Stomach (tissue), 9 donors: Measurements from ENCODE around the gene PARD3. TPM values are rescaled to one million over a fixed set of nuclear protein-coding genes. Genes with fewer than 3 reads are reported as not detected.

Experiments used
- DNase-seq, 2 donors: peaks; one replicate each; pipeline versions ENCODE4 v3.0.0 to v3.0.0-alpha.2; 2013 to 2019
- H3K27ac ChIP-seq, 5 donors: fragments of 200-600 bp in 4 of 5; sonication (generic) in 4 of 5; one replicate each; pipeline ENCODE4 v1.5.1; 2013 to 2019; ENCODE audit warnings: mild to moderate bottlenecking in 1 of 5, moderate library complexity in 1 of 5
- H3K27me3 ChIP-seq, 3 donors: fragments of 200-600 bp; sonication (generic); one replicate each; pipeline ENCODE4 v1.5.1; 2017 to 2019; ENCODE audit warnings: mixed run types in 1 of 3
- H3K36me3 ChIP-seq, 4 donors: fragments of 200-600 bp; sonication (generic); 1 replicate in 3 of 4; 2 replicates in 1 of 4; pipeline ENCODE4 v1.5.1; 2016 to 2019
- H3K4me1 ChIP-seq, 4 donors: fragments of 200-600 bp; sonication (generic); one replicate each; pipeline ENCODE4 v1.5.1; 2016 to 2019
- H3K4me3 ChIP-seq, 4 donors: fragments of 200-600 bp; sonication (generic) in 3 of 4; one replicate each; pipeline ENCODE4 v1.5.1; 2016 to 2019; ENCODE audit warnings: mild to moderate bottlenecking in 1 of 4
- H3K9me3 ChIP-seq, 4 donors: fragments of 200-600 bp; sonication (generic); one replicate each; pipeline ENCODE4 v1.5.1; 2016 to 2019
- EP300 ChIP-seq: sonication (generic); formaldehyde crosslinking; IDR thresholded peaks from one replicate; pipeline ENCODE4 v1.6.1; 2017; ENCODE audit warnings: antibody characterized with exemption
- POLR2A ChIP-seq, 4 donors: fragments of 450-650 bp; IDR thresholded peaks; one replicate each; pipeline ENCODE4 v1.6.1; 2016; ENCODE audit warnings: antibody characterized with exemption in 4 of 4, control low read depth in 2 of 4, mild to moderate bottlenecking in 1 of 4, moderate library complexity in 1 of 4
- POLR2AphosphoS5 ChIP-seq, 3 donors: sonication (generic); formaldehyde crosslinking; IDR thresholded peaks; one replicate each; pipeline ENCODE4 v1.6.1; 2016; ENCODE audit warnings: antibody characterized with exemption in 3 of 3
- WGBS, 5 donors: extraction: QIAGEN DNeasy Blood & Tissue Kit in 3 of 5; methylation state at CpG; one replicate each; pipeline versions ENCODE4 v1.1.5 to v1.1.7; 2013 to 2018; 5-methylcytosine and 5-hydroxymethylcytosine counted together
- intact Hi-C: fragments of 100-400 bp; cut with DNase I; formaldehyde crosslinking; loops from one replicate; pipeline ENCODE4 v1.15.1; 2023; ENCODE audit warnings: low total_unique reads
- polyA plus RNA-seq, 3 donors: library from polyadenylated mRNA; stranded (reverse); fragments of 200-250 nt; gene quantifications; one replicate each; pipeline ENCODE4 v1.2.3, GENCODE V29; 2013
- total RNA-seq, 5 donors: library from RNA; depleted of rRNA; stranded (reverse); fragments of >200 nt; gene quantifications; one replicate each; pipeline versions ENCODE4 v1.1.0 to v1.2.3, GENCODE V29; 2014 to 2016
- TF ChIP-seq, protein P1 (sequence below), 7 experiments: fragments of 450-650 bp in 4 of 7; fragments of 200-600 bp in 3 of 7; sonication (generic) in 3 of 7; IDR thresholded peaks; one replicate each; pipeline ENCODE4 v1.5.1; 2016 to 2019; ENCODE audit warnings: antibody characterized with exemption in 7 of 7, control low read depth in 2 of 7, mild to moderate bottlenecking in 1 of 7
- donor health status: healthy with polysubstance abuse.
- donor health status: Bipolar disorder and iron deficiency.
- donor health status: healthy.

PARD3 gene
- total and polyA plus RNA-seq, 8 donors = 13.7 to 118 (median 31.8) TPM

DNA sequence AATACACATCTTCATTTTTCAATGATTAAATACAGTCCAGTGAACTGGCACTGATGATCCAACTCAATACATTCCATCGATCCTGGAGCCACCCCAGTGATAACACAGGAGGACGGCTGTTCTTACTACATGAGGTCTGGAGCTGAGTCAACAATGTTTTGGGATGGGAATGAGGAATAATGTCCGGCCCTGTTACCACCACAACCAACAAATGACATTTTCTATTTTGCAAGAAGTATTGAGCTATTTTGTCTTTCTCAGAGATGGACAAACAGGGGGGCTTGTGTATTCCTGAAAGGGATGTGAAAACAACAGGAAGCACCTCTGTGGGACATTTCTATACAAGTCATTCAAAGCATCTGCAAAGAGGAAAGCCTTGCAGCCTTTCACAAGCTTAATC is 249.2 kb downstream of the PARD3 start:
- TF ChIP-seq, protein P1, sequence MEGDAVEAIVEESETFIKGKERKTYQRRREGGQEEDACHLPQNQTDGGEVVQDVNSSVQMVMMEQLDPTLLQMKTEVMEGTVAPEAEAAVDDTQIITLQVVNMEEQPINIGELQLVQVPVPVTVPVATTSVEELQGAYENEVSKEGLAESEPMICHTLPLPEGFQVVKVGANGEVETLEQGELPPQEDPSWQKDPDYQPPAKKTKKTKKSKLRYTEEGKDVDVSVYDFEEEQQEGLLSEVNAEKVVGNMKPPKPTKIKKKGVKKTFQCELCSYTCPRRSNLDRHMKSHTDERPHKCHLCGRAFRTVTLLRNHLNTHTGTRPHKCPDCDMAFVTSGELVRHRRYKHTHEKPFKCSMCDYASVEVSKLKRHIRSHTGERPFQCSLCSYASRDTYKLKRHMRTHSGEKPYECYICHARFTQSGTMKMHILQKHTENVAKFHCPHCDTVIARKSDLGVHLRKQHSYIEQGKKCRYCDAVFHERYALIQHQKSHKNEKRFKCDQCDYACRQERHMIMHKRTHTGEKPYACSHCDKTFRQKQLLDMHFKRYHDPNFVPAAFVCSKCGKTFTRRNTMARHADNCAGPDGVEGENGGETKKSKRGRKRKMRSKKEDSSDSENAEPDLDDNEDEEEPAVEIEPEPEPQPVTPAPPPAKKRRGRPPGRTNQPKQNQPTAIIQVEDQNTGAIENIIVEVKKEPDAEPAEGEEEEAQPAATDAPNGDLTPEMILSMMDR (IDR thresholded peaks at IDR 0.05) = no peak
- TF ChIP-seq POLR2AphosphoS5 (IDR thresholded peaks at IDR 0.05) (no peak), POLR2A (IDR thresholded peaks at IDR 0.05) (no peak), EP300 (no peak)
- no peak overlapping the region for H3K27ac ChIP-seq
- 53 to 62% (median 59%) methylated on average over 3 of the region's 3 CpGs for WGBS, 5 donors
- no peaks in the 10 kb centered on the region for H3K27me3 ChIP-seq
- H3K36me3 ChIP-seq = no peaks in the 10 kb centered on the region
- H3K4me1 ChIP-seq = no peaks in the 10 kb centered on the region
- DNase-seq = no peak
- intact Hi-C loops = no loop called here
- H3K4me3 ChIP-seq = no peak overlapping the region
- no peaks in the 10 kb centered on the region for H3K9me3 ChIP-seq

DNA sequence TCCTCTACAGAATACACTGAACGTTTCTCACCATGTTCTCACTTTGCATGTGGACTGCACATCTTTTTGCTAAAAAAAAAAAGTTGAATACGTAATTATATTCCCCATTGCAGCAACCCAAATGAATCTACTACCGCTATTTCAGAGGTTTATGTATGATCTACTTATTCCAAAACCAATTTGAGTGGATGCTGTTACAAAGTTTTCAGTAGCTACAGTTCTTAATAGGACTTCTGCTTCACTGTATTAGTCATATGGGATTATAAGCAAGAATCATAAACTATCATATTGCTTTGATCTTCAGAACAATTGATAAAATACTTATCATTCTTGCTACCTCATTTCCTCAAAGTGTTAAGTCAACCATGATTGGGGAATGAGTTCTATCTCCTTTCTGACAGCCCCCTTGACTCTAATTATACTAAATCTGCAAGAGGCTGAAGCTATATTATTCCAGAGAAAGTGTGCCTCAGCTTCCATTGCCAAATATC is 257.0 kb downstream of the PARD3 start:
- Histone ChIP-seq H3K36me3 (no peaks in the 10 kb centered on the region), H3K27ac (no peak overlapping the region), H3K9me3 (no peaks in the 10 kb centered on the region), H3K4me3 (no peak overlapping the region), H3K27me3 (no peaks in the 10 kb centered on the region), H3K4me1 (no peaks in the 10 kb centered on the region)
- TF ChIP-seq POLR2A (IDR thresholded peaks at IDR 0.05) (no peak), POLR2AphosphoS5 (IDR thresholded peaks at IDR 0.05) (no peak), EP300 (no peak)
- TF ChIP-seq, protein P1 (IDR thresholded peaks at IDR 0.05) = no peak
- no peak for DNase-seq
- intact Hi-C loops = no loop called here
- 90 to 97% (median 91%) methylated on average over 3 of the region's 3 CpGs for WGBS, 5 donors

DNA sequence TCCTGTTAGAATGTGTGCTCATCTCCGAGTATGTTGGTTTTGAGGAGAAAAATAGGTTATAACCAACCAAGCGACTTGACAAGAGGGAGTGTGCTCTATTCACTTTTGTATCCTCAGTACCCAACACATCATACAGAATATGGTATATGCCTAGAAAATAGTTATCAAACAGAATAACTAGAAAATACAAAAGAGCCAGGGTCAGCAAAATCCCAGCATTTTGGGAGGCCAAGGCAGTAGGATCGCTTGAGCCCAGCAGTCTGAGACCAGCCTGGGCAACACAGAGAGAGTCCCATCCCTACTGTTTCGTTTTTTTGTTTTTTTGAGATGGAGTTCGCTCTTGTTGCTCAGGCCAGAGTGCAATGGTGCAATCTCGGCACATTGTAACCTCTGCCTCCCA is 257.9 kb downstream of the PARD3 start:
- H3K9me3 ChIP-seq = no peaks in the 10 kb centered on the region
- H3K36me3 ChIP-seq = no peaks in the 10 kb centered on the region
- H3K27me3 ChIP-seq = no peaks in the 10 kb centered on the region
- H3K27ac ChIP-seq = no peak overlapping the region
- intact Hi-C loops = no loop called here
- DNase-seq = no peak
- H3K4me1 ChIP-seq = no peaks in the 10 kb centered on the region
- TF ChIP-seq, protein P1 (IDR thresholded peaks at IDR 0.05) = no peak
- TF ChIP-seq EP300 = no peak
- TF ChIP-seq POLR2AphosphoS5 (IDR thresholded peaks at IDR 0.05) = no peak
- no peak for TF ChIP-seq POLR2A (IDR thresholded peaks at IDR 0.05)
- H3K4me3 ChIP-seq = no peak overlapping the region
- WGBS, 5 donors = 86 to 96% (median 95%) methylated on average over 6 of the region's 6 CpGs

DNA sequence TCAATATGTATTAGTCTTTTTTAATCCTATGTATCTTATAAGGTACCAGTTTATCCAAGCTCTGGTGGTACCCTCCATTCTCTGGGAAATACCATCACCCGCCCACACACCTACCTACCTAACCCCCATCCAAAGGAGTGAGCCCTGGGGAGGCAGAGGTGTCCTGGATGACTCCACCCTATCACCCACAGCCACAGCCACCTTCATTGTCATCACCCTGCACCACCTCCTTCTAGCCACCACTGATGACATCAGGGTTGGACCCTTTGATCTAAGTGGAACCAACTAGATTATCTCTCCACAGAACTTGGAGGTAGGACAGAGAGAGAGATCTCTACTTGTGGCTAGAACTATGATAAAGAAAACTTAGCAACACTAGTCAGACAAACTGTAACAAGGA is 259.4 kb downstream of the PARD3 start:
- TF ChIP-seq, protein P1 (IDR thresholded peaks at IDR 0.05) = no peak
- TF ChIP-seq POLR2A (IDR thresholded peaks at IDR 0.05) (no peak), EP300 (no peak), POLR2AphosphoS5 (IDR thresholded peaks at IDR 0.05) (no peak)
- Histone ChIP-seq H3K27me3 (no peaks in the 10 kb centered on the region), H3K9me3 (no peaks in the 10 kb centered on the region), H3K4me3 (no peak overlapping the region), H3K4me1 (no peaks in the 10 kb centered on the region), H3K36me3 (no peaks in the 10 kb centered on the region), H3K27ac (no peak overlapping the region)
- no peak for DNase-seq
- WGBS, 5 donors = 88 to 100% (median 95%) methylated on average over 1 of the region's 1 CpG
- intact Hi-C loops = no loop called here
